CD4-positive, alpha-beta T cell (primary cell): ENCODE data around the gene PLIN3. TPM values are rescaled to one million over a fixed set of nuclear protein-coding genes. Genes with fewer than 3 reads are reported as not detected.
"Not testable (repeated sequence)": the region's sequence is repeated elsewhere in the genome, so short reads cannot be mapped to it uniquely, and the experiment has no call there.

Experiments
- ATAC-seq: fragments of 200-7000 bp; cut with Tn5 transposase; one replicate; pipeline ENCODE4 v1.10.0; 2022; ENCODE audit warnings: mild to moderate bottlenecking; ENCODE audit not compliant: poor library complexity
- CTCF ChIA-PET: fragments of 350-600 bp; sonication (Branson Sonifier 250); formaldehyde crosslinking; loops from one replicate; lab custom pipeline; 2021; ENCODE audit warnings: antibody characterized with exemption, inconsistent platforms; lab: Charles Lee
- POLR2A ChIA-PET: fragments of 350-600 bp; sonication (Branson Sonifier 250); formaldehyde crosslinking; loops from one replicate; lab custom pipeline; 2021; ENCODE audit warnings: antibody characterized with exemption, inconsistent platforms; lab: Charles Lee
- DNase-seq, 14 experiments: peaks; one replicate each; pipeline ENCODE4 v3.0.0-alpha.2; 2013 to 2020; ENCODE audit warnings: mixed read lengths in 2 of 14
- H3K27ac ChIP-seq, 2 donors: one replicate each; pipeline versions ENCODE4 v1.5.1 to v1.7.0; 2013; ENCODE audit warnings: low read length in 2 of 2, low read depth in 1 of 2, mild to moderate bottlenecking in 1 of 2
- H3K27me3 ChIP-seq, 2 experiments: 1 replicate in 1 of 2; 2 replicates in 1 of 2; pipeline versions ENCODE4 v1.6.1 to v1.7.0; 2013; ENCODE audit warnings: low read length in 2 of 2, control low read depth in 1 of 2, mild to moderate bottlenecking in 1 of 2, moderate library complexity in 1 of 2; ENCODE audit not compliant: insufficient read depth in 2 of 2, control insufficient read depth in 1 of 2
- H3K36me3 ChIP-seq: one replicate; pipeline ENCODE4 v1.6.1; 2013; ENCODE audit warnings: low read length, control low read depth; ENCODE audit not compliant: insufficient read depth
- H3K4me1 ChIP-seq: one replicate; pipeline ENCODE4 v1.6.1; 2013; ENCODE audit warnings: low read length, control low read depth; ENCODE audit not compliant: insufficient read depth
- H3K4me3 ChIP-seq: one replicate; pipeline ENCODE4 v1.5.1; 2013; ENCODE audit warnings: mild to moderate bottlenecking, low read length, moderate library complexity
- H3K9me3 ChIP-seq, 2 experiments: 1 replicate in 1 of 2; 2 replicates in 1 of 2; pipeline versions ENCODE4 v1.6.1 to v1.7.0; 2013; ENCODE audit warnings: low read length in 2 of 2, mild to moderate bottlenecking in 2 of 2, control low read depth in 1 of 2, moderate library complexity in 1 of 2; ENCODE audit not compliant: control insufficient read depth in 1 of 2, insufficient read depth in 1 of 2
- H3K27ac Mint-ChIP-seq: one replicate; pipeline ENCODE4 v1.8.0; 2020; ENCODE audit warnings: mixed read lengths
- H3K27me3 Mint-ChIP-seq: one replicate; pipeline ENCODE4 v1.8.0; 2021; ENCODE audit warnings: mixed read lengths
- H3K36me3 Mint-ChIP-seq: one replicate; pipeline ENCODE4 v1.8.0; 2021; ENCODE audit warnings: low read depth, mixed read lengths
- H3K4me1 Mint-ChIP-seq: one replicate; pipeline ENCODE4 v1.8.0; 2021; ENCODE audit warnings: low read depth, mixed read lengths
- H3K4me3 Mint-ChIP-seq: one replicate; pipeline ENCODE4 v1.8.0; 2020; ENCODE audit warnings: mild to moderate bottlenecking, mixed read lengths
- H3K9me3 Mint-ChIP-seq: one replicate; pipeline ENCODE4 v1.8.0; 2020; ENCODE audit warnings: mixed read lengths
- CTCF ChIP-seq: fragments of 200-600 bp; IDR thresholded peaks from one replicate; pipeline ENCODE4 v1.8.0; 2022; ENCODE audit warnings: antibody characterized with exemption, mild to moderate bottlenecking
- intact Hi-C, 2 experiments: fragments of 100-400 bp; cut with DNase I in 1 of 2; cut with micrococcal nuclease in 1 of 2; formaldehyde crosslinking; loops; one replicate each; pipeline versions ENCODE4 v1.15.1 to v1.9.0; 2023 to 2025; cut with DNase I, micrococcal nuclease
- total RNA-seq, 174 experiments: library from RNA in 2 of 174; stranded (reverse) in 2 of 174; gene quantifications; one replicate each; pipeline ENCODE4 v1.2.3 and lab custom pipeline; 2021 to 2026

Gene PLIN3
- total RNA-seq, 2 experiments from 2014 or later = 18.2 to 19.1 TPM

GRCh38 chr19:4829001-4829712 lies 38.3 kb downstream of the PLIN3 start:
- CTCF ChIA-PET = interaction anchor here (1.2 to 2.3 kb wide), 2 partner anchors 20 to 22 kb away, joined by 4 to 11 read pairs; no protein-coding TSS in a partner anchor
- Histone ChIP-seq H3K27ac (peak overlapping the region in 1 of 2 donors; percentile 50), H3K4me3 (no peak overlapping the region), H3K9me3 (no peaks in the 10 kb centered on the region), H3K36me3 (peaks cover 3% of the 10 kb centered on the region), H3K27me3 (no peaks in the 10 kb centered on the region), H3K4me1 (peaks cover 28% of the 10 kb centered on the region)
- peaks cover 19% of the 10 kb centered on the region for H3K36me3 Mint-ChIP-seq
- H3K9me3 Mint-ChIP-seq = no peaks in the 10 kb centered on the region
- H3K4me3 Mint-ChIP-seq = peak overlapping the region; percentile 85
- no peak for TF ChIP-seq CTCF
- DNase-seq = peak in 2 of 14 experiments; percentile 55 to 56
- intact Hi-C loops = no loop called here
- ATAC-seq = no peak
- H3K27ac Mint-ChIP-seq = peak overlapping the region; percentile 90
- POLR2A ChIA-PET = no interaction called here
- H3K4me1 Mint-ChIP-seq = peaks cover 32% of the 10 kb centered on the region
- H3K27me3 Mint-ChIP-seq = no peaks in the 10 kb centered on the region

DNA sequence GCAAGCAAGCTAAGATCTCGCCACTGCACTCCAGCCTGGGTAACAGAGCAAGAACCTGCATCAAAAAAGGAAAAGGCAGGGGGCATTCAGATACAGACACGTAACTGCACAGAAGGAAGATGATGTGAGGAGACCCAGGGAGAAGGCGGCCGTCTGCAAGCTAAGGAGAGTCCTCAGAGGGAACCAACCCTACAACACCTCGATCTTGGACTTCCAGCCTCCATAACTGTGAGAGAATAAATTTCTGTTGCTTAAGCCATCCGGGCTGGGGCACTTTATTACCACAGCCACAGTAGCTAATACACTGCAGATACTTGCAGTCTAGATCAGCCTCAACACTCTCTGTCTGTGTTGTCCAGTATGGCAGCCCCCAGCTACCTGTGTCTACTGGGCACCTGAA lies 43.9 kb downstream of the PLIN3 start:
- Histone ChIP-seq H3K4me3 (no peak overlapping the region), H3K9me3 (no peaks in the 10 kb centered on the region), H3K27me3 (no peaks in the 10 kb centered on the region), H3K27ac (no peak overlapping the region), H3K36me3 (peaks cover 10% of the 10 kb centered on the region), H3K4me1 (no peaks in the 10 kb centered on the region)
- no peak for TF ChIP-seq CTCF
- intact Hi-C loops = no loop called here
- ChIA-PET CTCF (interaction anchor here (1.0 to 3.3 kb wide), 2 partner anchors 14 to 28 kb away, joined by 3 to 12 read pairs; no protein-coding TSS in a partner anchor), POLR2A (no interaction called here)
- no peak overlapping the region for H3K27ac Mint-ChIP-seq
- H3K9me3 Mint-ChIP-seq = no peaks in the 10 kb centered on the region
- peaks cover 5% of the 10 kb centered on the region for H3K4me1 Mint-ChIP-seq
- no peak overlapping the region for H3K4me3 Mint-ChIP-seq
- peaks cover 21% of the 10 kb centered on the region for H3K36me3 Mint-ChIP-seq
- ATAC-seq (no peak), DNase-seq (no peak)
- no peaks in the 10 kb centered on the region for H3K27me3 Mint-ChIP-seq

GRCh38 chr19:4822354-4822753 lies 45.1 kb downstream of the PLIN3 start:
- H3K27me3 Mint-ChIP-seq, H3K27ac Mint-ChIP-seq, H3K4me3 ChIP-seq, H3K4me1 ChIP-seq, DNase-seq, H3K9me3 ChIP-seq, ATAC-seq, H3K4me1 Mint-ChIP-seq, H3K4me3 Mint-ChIP-seq, H3K27ac ChIP-seq, H3K9me3 Mint-ChIP-seq, H3K27me3 ChIP-seq, POLR2A ChIA-PET, intact Hi-C loops: not testable (repeated sequence)
- CTCF ChIA-PET = interaction anchor here (3.3 kb wide), 1 partner anchor 13 kb away, joined by 12 read pairs; no protein-coding TSS in a partner anchor
- H3K36me3 Mint-ChIP-seq = peaks cover 18% of the 10 kb centered on the region
- peaks cover 19% of the 10 kb centered on the region for H3K36me3 ChIP-seq
